Natural killer cell treated with Interleukin-12 subunit alpha and Interleukin-12 subunit beta and Interleukin-15 and Interleukin-18, amount 100 ng/mL, for 72 hours (primary cell): ENCODE measurements around the gene ABHD18. TPM values are rescaled to one million over a fixed set of nuclear protein-coding genes. Genes with fewer than 3 reads are reported as not detected.
"Not testable (repeated sequence)": the region's sequence is repeated elsewhere in the genome, so short reads cannot be mapped to it uniquely, and the experiment has no call there.

Source experiments
- ATAC-seq, 2 donors: fragments of 150-1000 bp; cut with Tn5 transposase in 1 of 2; sonication (Bioruptor Pico), chemical (Tn5 transposase) in 1 of 2; 2 replicates each; pipeline ENCODE4 v1.10.0; 2021
- DNase-seq: peaks from one replicate; pipeline ENCODE4 v3.0.0; 2022; ENCODE audit warnings: low spot score
- H3K27ac Mint-ChIP-seq, 2 donors: 1 replicate in 1 of 2; 2 replicates in 1 of 2; pipeline ENCODE4 v1.8.0; 2022; ENCODE audit warnings: mixed read lengths in 2 of 2, mild to moderate bottlenecking in 1 of 2, moderate library complexity in 1 of 2
- H3K27me3 Mint-ChIP-seq, 2 donors: 1 replicate in 1 of 2; 2 replicates in 1 of 2; pipeline ENCODE4 v1.8.0; 2022; ENCODE audit warnings: mixed read lengths in 2 of 2
- H3K36me3 Mint-ChIP-seq: one replicate; pipeline ENCODE4 v1.8.0; 2022; ENCODE audit warnings: mixed read lengths
- H3K4me1 Mint-ChIP-seq, 2 donors: 1 replicate in 1 of 2; 2 replicates in 1 of 2; pipeline ENCODE4 v1.8.0; 2022; ENCODE audit warnings: low read depth in 2 of 2, mixed read lengths in 2 of 2, mild to moderate bottlenecking in 1 of 2
- H3K4me3 Mint-ChIP-seq: one replicate; pipeline ENCODE4 v1.8.0; 2022; ENCODE audit warnings: mixed read lengths
- H3K9me3 Mint-ChIP-seq: 2 replicates; pipeline ENCODE4 v1.8.0; 2022; ENCODE audit warnings: mixed read lengths
- total RNA-seq, 2 donors: library from RNA; stranded (reverse); gene quantifications; one replicate each; pipeline ENCODE4 v1.2.3, GENCODE V29; 2022

The ABHD18 gene
- total RNA-seq, 2 donors from 2014 or later: 21.1 to 25.1 TPM

GRCh38 chr4:128009428-128009827, 44.2 kb downstream of the ABHD18 start:
- H3K27me3 Mint-ChIP-seq: no peaks in the 10 kb centered on the region
- H3K9me3 Mint-ChIP-seq: no peaks in the 10 kb centered on the region
- H3K4me1 Mint-ChIP-seq: peaks cover 0 to 3% of the 10 kb centered on the region in 2 donors
- peaks cover 7% of the 10 kb centered on the region for H3K36me3 Mint-ChIP-seq
- no peak overlapping the region for H3K4me3 Mint-ChIP-seq
- H3K27ac Mint-ChIP-seq: no peak overlapping the region
- no peak for DNase-seq
- no peak for ATAC-seq

GRCh38 chr4:128025319-128025718, 60.1 kb downstream of the ABHD18 start:
- no peaks in the 10 kb centered on the region for H3K9me3 Mint-ChIP-seq
- H3K4me1 Mint-ChIP-seq: no peaks in the 10 kb centered on the region
- DNase-seq (no peak), ATAC-seq (no peak)
- H3K4me3 Mint-ChIP-seq: no peak overlapping the region
- H3K36me3 Mint-ChIP-seq: peaks cover 7% of the 10 kb centered on the region
- H3K27me3 Mint-ChIP-seq: no peaks in the 10 kb centered on the region
- no peak overlapping the region for H3K27ac Mint-ChIP-seq

GRCh38 chr4:128029907-128030306, 64.7 kb downstream of the ABHD18 start:
- H3K27ac Mint-ChIP-seq: no peak overlapping the region
- no peaks in the 10 kb centered on the region for H3K27me3 Mint-ChIP-seq
- no peaks in the 10 kb centered on the region for H3K36me3 Mint-ChIP-seq
- no peaks in the 10 kb centered on the region for H3K9me3 Mint-ChIP-seq
- ATAC-seq (no peak), DNase-seq (no peak)
- no peak overlapping the region for H3K4me3 Mint-ChIP-seq
- H3K4me1 Mint-ChIP-seq: no peaks in the 10 kb centered on the region

- Mint-ChIP-seq H3K36me3 (no peaks in the 10 kb centered on the region), H3K4me1 (no peaks in the 10 kb centered on the region), H3K27ac (no peak overlapping the region), H3K4me3 (no peak overlapping the region), H3K27me3 (no peaks in the 10 kb centered on the region), H3K9me3 (no peaks in the 10 kb centered on the region)
- DNase-seq: no peak
- ATAC-seq: no peak
Observed at GRCh38 chr4:128031756-128032384, 66.7 kb downstream of the ABHD18 start.

DNA sequence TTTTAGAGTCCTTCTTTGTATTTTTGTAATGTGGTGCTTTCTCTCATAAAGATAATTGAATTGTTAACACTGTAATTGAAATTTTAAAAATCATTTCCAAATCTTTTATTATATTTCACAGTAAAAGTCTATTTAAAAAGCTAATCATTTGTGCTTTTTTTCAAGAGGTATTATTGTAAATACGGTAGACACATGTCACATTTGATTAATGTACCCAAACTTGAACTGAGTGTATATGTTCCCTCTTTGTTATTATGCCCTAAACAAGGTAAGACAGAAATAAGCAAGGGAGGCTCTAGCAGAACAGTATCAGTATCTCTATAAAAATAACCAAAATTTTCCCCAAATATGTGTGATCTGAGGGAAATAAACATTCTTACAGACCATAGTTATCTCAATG, 74.4 kb downstream of the ABHD18 start:
- Mint-ChIP-seq H3K4me1 (no peaks in the 10 kb centered on the region), H3K27ac (no peak overlapping the region), H3K4me3 (no peak overlapping the region), H3K9me3 (no peaks in the 10 kb centered on the region), H3K27me3 (no peaks in the 10 kb centered on the region), H3K36me3 (no peaks in the 10 kb centered on the region)
- DNase-seq (no peak), ATAC-seq (no peak)

- not testable (repeated sequence) for H3K27me3 Mint-ChIP-seq, H3K27ac Mint-ChIP-seq, H3K9me3 Mint-ChIP-seq, H3K36me3 Mint-ChIP-seq, H3K4me1 Mint-ChIP-seq, DNase-seq, ATAC-seq, H3K4me3 Mint-ChIP-seq
Observed at GRCh38 chr4:128047019-128047418, 81.8 kb downstream of the ABHD18 start.

- not testable (repeated sequence) for ATAC-seq, H3K9me3 Mint-ChIP-seq, DNase-seq, H3K27ac Mint-ChIP-seq, H3K27me3 Mint-ChIP-seq, H3K36me3 Mint-ChIP-seq, H3K4me1 Mint-ChIP-seq, H3K4me3 Mint-ChIP-seq
Observed at GRCh38 chr4:128047514-128047913, 82.3 kb downstream of the ABHD18 start.

GRCh38 chr4:128051229-128051628, 86.0 kb downstream of the ABHD18 start:
- H3K36me3 Mint-ChIP-seq, H3K27ac Mint-ChIP-seq, H3K4me1 Mint-ChIP-seq, H3K9me3 Mint-ChIP-seq, H3K4me3 Mint-ChIP-seq, ATAC-seq, H3K27me3 Mint-ChIP-seq, DNase-seq: not testable (repeated sequence)

- ATAC-seq, H3K4me1 Mint-ChIP-seq, H3K9me3 Mint-ChIP-seq, DNase-seq, H3K27ac Mint-ChIP-seq, H3K36me3 Mint-ChIP-seq, H3K27me3 Mint-ChIP-seq, H3K4me3 Mint-ChIP-seq: not testable (repeated sequence)
Observed at GRCh38 chr4:128054907-128055306, 89.7 kb downstream of the ABHD18 start.

DNA sequence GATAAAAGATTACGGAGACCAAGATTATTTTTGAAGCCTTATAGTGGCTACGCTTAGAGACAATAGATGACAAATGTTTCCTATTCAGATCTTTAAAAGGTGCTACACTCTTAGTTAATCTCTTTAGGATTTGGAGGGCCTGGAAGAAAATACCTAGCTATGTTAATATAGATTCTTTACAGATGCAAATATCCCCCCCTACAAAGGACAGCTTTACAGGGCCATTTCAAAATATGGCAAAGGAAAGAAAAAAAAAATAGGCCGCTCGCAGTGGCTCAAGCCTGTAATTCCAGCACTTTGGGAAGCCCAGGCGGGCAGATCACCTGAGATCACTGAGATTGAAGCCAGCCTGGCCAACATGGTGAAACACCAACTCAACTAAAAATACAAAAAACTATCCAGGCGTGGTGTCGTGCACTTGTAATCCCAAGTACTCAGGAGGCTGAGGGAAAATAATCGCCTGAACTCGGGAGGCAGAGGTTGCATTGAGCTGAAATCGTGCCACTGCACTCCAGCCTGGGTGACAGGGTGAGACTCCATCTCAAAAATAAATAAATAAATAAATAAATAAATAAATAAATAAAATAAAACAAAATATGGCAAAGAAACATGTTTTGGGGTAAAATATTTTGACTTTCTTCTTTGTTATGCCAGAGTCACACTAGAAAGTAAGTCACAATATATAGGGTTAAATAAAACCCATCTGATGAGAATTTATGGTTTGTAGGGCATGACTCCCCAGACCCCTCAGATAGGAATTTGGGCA, 90.4 kb downstream of the ABHD18 start:
- ATAC-seq, H3K9me3 Mint-ChIP-seq, H3K4me3 Mint-ChIP-seq, H3K36me3 Mint-ChIP-seq, H3K27ac Mint-ChIP-seq, DNase-seq, H3K27me3 Mint-ChIP-seq, H3K4me1 Mint-ChIP-seq: not testable (repeated sequence)

- H3K4me1 Mint-ChIP-seq: peaks cover 0 to 5% of the 10 kb centered on the region in 2 donors
- ATAC-seq: no peak
- no peaks in the 10 kb centered on the region for H3K9me3 Mint-ChIP-seq
- DNase-seq: no peak
- H3K36me3 Mint-ChIP-seq: no peaks in the 10 kb centered on the region
- H3K27ac Mint-ChIP-seq: no peak overlapping the region
- H3K4me3 Mint-ChIP-seq: no peak overlapping the region
- H3K27me3 Mint-ChIP-seq: no peaks in the 10 kb centered on the region
Observed at GRCh38 chr4:128056396-128056795, 91.2 kb downstream of the ABHD18 start.

- DNase-seq: no peak
- Mint-ChIP-seq H3K9me3 (no peaks in the 10 kb centered on the region), H3K4me1 (peaks cover 0 to 5% of the 10 kb centered on the region in 2 donors), H3K27ac (peak overlapping the region; percentile 84 to 87), H3K4me3 (peak overlapping the region; percentile 81), H3K27me3 (no peaks in the 10 kb centered on the region), H3K36me3 (no peaks in the 10 kb centered on the region)
- ATAC-seq: no peak
Observed at GRCh38 chr4:128060121-128060698, 95.0 kb downstream of the ABHD18 start.

GRCh38 chr4:128060699-128061565, 95.7 kb downstream of the ABHD18 start, which contains the start of gene LARP1B:
TSS of gene LARP1B (plus strand) at chr4:128061312. CDS start at chr4:128074952, 13,640 bp downstream.
- DNase-seq (peak; percentile 97), ATAC-seq (peak; percentile 96 to 97)
- no peaks in the 10 kb centered on the region for H3K36me3 Mint-ChIP-seq
- H3K27ac Mint-ChIP-seq: peak within 1 kb of the TSS; percentile 84 to 87
- peak within 1 kb of the TSS; percentile 90 for H3K4me3 Mint-ChIP-seq
- H3K9me3 Mint-ChIP-seq: no peaks in the 10 kb centered on the region
- peaks cover 0 to 5% of the 10 kb centered on the region in 2 donors for H3K4me1 Mint-ChIP-seq
- no peaks in the 10 kb centered on the region for H3K27me3 Mint-ChIP-seq
